Measurements from ENCODE around the gene EXOC6B.

- TF ChIP-seq CTCF (IDR thresholded peaks at IDR 0.05) (no peak), POLR2A (IDR thresholded peaks at IDR 0.05) (no peak)
Observed at GRCh38 chr2:72833084-72833714, 7.4 kb upstream of the EXOC6B start.
